Endothelial cell (in vitro differentiated cells): ENCODE results near the gene UMOD. TPM values are rescaled to one million over a fixed set of nuclear protein-coding genes. Genes with fewer than 3 reads are reported as not detected.

Experiments
- DNase-seq: peaks from one replicate; pipeline ENCODE4 v3.0.0; 2021; ENCODE audit warnings: low spot score
- H3K27ac Mint-ChIP-seq: one replicate; pipeline ENCODE4 v1.8.0; 2021; ENCODE audit warnings: mixed read lengths, inconsistent platforms; ENCODE audit not compliant: unreplicated experiment
- H3K27me3 Mint-ChIP-seq: one replicate; pipeline ENCODE4 v1.8.0; 2021; ENCODE audit warnings: mild to moderate bottlenecking, moderate library complexity, mixed read lengths, inconsistent platforms; ENCODE audit not compliant: unreplicated experiment
- H3K36me3 Mint-ChIP-seq: one replicate; pipeline ENCODE4 v1.8.0; 2021; ENCODE audit warnings: mild to moderate bottlenecking, low read depth, mixed read lengths, inconsistent platforms; ENCODE audit not compliant: unreplicated experiment
- H3K4me1 Mint-ChIP-seq: one replicate; pipeline ENCODE4 v1.8.0; 2021; ENCODE audit warnings: mild to moderate bottlenecking, mixed read lengths, inconsistent platforms; ENCODE audit not compliant: unreplicated experiment
- H3K4me3 Mint-ChIP-seq: one replicate; pipeline ENCODE4 v1.8.0; 2021; ENCODE audit warnings: mild to moderate bottlenecking, mixed read lengths, inconsistent platforms; ENCODE audit not compliant: unreplicated experiment
- H3K9me3 Mint-ChIP-seq: one replicate; pipeline ENCODE4 v1.8.0; 2021; ENCODE audit warnings: mixed read lengths, inconsistent platforms; ENCODE audit not compliant: unreplicated experiment
- total RNA-seq: library from RNA; stranded (reverse); fragmentation: NEBNext Ultra II Directional; extraction: Animal tissue kit (Norgen Biotek cat#: 25700); gene quantifications from one replicate; pipeline ENCODE4 v1.2.1, GENCODE V29; 2021; ENCODE audit not compliant: unreplicated experiment
- TF ChIP-seq, protein P1 (sequence below): fragments of 200-600 bp; sonication (generic); IDR thresholded peaks from one replicate; pipeline ENCODE4 v1.5.0; 2021; ENCODE audit warnings: antibody characterized with exemption; ENCODE audit not compliant: unreplicated experiment

Gene UMOD
- total RNA-seq, 1 donor from 2014 or later = not detected

DNA sequence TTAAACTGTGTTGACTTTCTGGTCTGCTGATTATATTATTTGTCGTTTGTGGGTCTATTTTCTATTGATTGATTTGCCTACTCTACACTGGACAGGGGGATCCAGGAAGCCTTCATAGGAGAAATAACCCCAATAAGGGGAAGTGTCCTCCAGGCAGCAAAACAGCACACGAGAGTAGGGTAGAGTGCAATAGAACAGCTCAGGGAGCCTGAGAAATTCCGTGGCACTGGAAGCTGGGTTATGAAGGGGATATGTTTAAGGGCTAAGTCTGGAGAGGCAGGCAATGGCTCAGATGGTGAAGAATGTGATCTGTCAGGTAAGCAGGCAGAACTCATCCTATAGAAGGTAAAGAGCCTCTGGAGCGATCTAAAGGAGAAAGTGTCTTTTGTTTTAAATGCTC, 46.1 kb downstream of the UMOD start:
- Mint-ChIP-seq H3K4me3 (no peak overlapping the region), H3K27me3 (no peaks in the 10 kb centered on the region), H3K9me3 (no peaks in the 10 kb centered on the region), H3K36me3 (no peaks in the 10 kb centered on the region), H3K4me1 (no peaks in the 10 kb centered on the region), H3K27ac (no peak overlapping the region)
- DNase-seq = no peak
- TF ChIP-seq, protein P1, sequence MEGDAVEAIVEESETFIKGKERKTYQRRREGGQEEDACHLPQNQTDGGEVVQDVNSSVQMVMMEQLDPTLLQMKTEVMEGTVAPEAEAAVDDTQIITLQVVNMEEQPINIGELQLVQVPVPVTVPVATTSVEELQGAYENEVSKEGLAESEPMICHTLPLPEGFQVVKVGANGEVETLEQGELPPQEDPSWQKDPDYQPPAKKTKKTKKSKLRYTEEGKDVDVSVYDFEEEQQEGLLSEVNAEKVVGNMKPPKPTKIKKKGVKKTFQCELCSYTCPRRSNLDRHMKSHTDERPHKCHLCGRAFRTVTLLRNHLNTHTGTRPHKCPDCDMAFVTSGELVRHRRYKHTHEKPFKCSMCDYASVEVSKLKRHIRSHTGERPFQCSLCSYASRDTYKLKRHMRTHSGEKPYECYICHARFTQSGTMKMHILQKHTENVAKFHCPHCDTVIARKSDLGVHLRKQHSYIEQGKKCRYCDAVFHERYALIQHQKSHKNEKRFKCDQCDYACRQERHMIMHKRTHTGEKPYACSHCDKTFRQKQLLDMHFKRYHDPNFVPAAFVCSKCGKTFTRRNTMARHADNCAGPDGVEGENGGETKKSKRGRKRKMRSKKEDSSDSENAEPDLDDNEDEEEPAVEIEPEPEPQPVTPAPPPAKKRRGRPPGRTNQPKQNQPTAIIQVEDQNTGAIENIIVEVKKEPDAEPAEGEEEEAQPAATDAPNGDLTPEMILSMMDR = no peak

DNA sequence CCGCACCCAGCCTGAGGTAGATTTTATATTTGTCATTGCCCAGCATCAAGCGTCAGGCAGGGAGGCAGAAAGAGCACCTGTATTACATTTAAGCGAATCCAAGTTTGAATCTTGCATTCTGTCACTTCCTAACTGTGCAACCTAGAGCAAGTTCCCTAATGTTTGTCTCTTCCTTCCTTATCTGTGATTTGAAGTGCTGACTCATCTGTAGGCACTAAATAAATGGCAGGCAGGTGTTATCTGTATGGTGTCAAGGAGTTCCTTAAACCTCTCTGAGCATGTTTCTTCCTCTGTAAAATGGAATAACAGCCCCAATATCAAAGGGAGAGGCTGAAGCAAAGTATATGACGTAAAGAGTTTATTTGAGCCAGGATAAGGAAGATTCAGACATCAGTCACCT, 49.5 kb downstream of the UMOD start:
- H3K4me1 Mint-ChIP-seq = no peaks in the 10 kb centered on the region
- H3K9me3 Mint-ChIP-seq = no peaks in the 10 kb centered on the region
- no peak for DNase-seq
- TF ChIP-seq, protein P1 = no peak
- H3K27ac Mint-ChIP-seq = no peak overlapping the region
- no peaks in the 10 kb centered on the region for H3K36me3 Mint-ChIP-seq
- H3K4me3 Mint-ChIP-seq = no peak overlapping the region
- peaks cover 2% of the 10 kb centered on the region for H3K27me3 Mint-ChIP-seq

DNA sequence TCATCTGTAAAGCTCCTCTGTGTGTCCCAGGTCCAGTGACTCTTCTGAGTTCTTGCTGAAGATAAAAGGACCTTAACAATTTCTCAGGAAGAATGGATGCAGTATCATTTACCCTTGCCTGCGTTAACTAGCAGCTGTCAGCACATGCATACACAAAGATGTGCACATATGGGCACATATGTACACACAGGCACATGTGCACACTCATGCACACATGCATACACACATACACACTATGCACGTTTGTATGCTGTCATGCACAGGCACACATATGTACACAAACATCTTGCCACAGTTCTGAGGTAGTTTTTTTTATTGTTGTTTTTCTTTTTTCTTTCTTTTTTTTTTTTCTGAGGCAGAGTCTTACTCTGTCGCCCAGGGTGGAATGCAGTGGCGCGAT, 50.1 kb downstream of the UMOD start:
- Mint-ChIP-seq H3K4me3 (no peak overlapping the region), H3K4me1 (no peaks in the 10 kb centered on the region), H3K27ac (no peak overlapping the region), H3K9me3 (no peaks in the 10 kb centered on the region), H3K36me3 (no peaks in the 10 kb centered on the region), H3K27me3 (peaks cover 2% of the 10 kb centered on the region)
- DNase-seq = no peak
- TF ChIP-seq, protein P1 = no peak

DNA sequence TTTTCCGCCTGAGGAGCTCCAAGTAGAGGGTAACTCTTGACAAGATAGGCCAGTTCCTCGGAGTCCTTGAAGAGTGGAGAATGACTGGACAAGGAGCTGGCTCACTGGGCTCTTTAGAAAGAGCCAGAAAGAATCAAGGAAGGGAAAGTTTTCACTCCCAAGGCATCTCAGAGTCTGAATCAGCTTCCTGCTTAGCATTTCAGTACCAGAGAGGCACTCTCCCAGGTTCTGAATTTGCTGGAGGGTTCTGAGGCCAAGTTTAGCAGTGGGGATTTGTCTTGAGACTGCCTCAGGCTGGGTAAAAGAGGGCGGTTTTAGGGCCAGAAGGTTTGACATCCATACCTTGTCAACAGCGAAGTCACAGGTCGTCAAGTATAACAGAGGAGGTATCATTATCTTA, 50.7 kb downstream of the UMOD start:
- H3K4me1 Mint-ChIP-seq = no peaks in the 10 kb centered on the region
- TF ChIP-seq, protein P1 = no peak
- no peaks in the 10 kb centered on the region for H3K36me3 Mint-ChIP-seq
- peaks cover 2% of the 10 kb centered on the region for H3K27me3 Mint-ChIP-seq
- H3K9me3 Mint-ChIP-seq = no peaks in the 10 kb centered on the region
- no peak for DNase-seq
- H3K27ac Mint-ChIP-seq = no peak overlapping the region
- no peak overlapping the region for H3K4me3 Mint-ChIP-seq

DNA sequence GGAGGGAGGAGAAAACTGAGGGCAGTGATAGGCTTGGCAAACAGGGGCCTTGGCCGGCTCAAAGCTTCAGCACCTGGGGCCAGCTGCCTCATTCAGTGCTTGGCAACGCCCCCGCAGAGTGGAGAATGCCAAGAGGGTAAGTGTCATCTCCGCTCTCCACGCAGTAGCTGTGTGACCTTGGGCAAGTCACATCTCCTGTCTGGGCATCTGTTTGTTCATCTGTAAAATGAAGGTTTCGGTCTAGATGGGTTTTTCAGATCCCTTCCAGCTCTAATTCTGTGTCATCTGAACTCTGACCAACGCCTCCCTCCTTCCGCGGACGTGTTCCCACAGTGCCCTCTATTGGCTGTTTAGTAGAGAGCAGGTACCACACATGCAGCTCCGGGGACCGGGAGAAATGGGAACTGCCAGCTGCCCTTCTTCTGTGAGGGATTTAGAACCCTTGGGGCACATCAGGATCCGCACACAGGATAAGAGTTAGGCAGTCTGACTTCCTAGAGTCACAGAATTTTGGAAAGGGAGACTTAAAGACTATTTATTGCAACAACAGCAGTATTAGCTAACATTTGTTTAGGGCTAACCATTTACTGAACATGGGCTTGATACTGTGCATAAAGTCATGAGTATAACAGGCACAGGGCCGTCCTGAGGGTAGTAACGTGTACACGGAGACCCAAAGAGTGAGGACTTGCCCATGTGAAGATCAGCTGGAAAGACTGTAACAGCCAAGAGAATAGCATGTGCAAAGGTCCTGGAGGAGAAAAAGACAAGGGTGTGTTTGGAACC, 52.0 kb downstream of the UMOD start:
- no peaks in the 10 kb centered on the region for H3K4me1 Mint-ChIP-seq
- TF ChIP-seq, protein P1 = peak; percentile 62
- no peaks in the 10 kb centered on the region for H3K9me3 Mint-ChIP-seq
- H3K36me3 Mint-ChIP-seq = no peaks in the 10 kb centered on the region
- DNase-seq = peak; percentile 59
- H3K27ac Mint-ChIP-seq = no peak overlapping the region
- peaks cover 2% of the 10 kb centered on the region for H3K27me3 Mint-ChIP-seq
- no peak overlapping the region for H3K4me3 Mint-ChIP-seq
